ENCODE measurements around the gene FBXW7. TPM values are rescaled to one million over a fixed set of nuclear protein-coding genes. Genes with fewer than 3 reads are reported as not detected.

The FBXW7 gene
- total and polyA plus RNA-seq, 5 donors: 14.8 to 52.2 (median 47.3) TPM

- ATAC-seq (no peak), DNase-seq (no peak)
- H3K4me1 ChIP-seq (ENCODE audit: control insufficient read depth, insufficient read depth, low read length): no peaks in the 10 kb centered on the region
- intact Hi-C loops (cut with DNase I): no loop called here
- 98% methylated on average over 3 of the region's 3 CpGs for WGBS
- no peaks in the 10 kb centered on the region for H3K9me3 ChIP-seq (ENCODE audit: control insufficient read depth, low read length)
- H3K27me3 ChIP-seq (ENCODE audit: control insufficient read depth, insufficient read depth): no peaks in the 10 kb centered on the region
- no peak overlapping the region for H3K4me3 ChIP-seq (ENCODE audit: low read length)
- H3K27ac ChIP-seq (ENCODE audit: low read length): no peak overlapping the region
Measured at GRCh38 chr4:152392079-152392478, 143.8 kb downstream of the FBXW7 start.

GRCh38 chr4:152390216-152390615 is 145.7 kb downstream of the FBXW7 start:
- DNase-seq (no peak), ATAC-seq (no peak)
- H3K27me3 ChIP-seq (ENCODE audit: control insufficient read depth, insufficient read depth): no peaks in the 10 kb centered on the region
- WGBS: 93% methylated on average over 1 of the region's 1 CpG
- H3K27ac ChIP-seq (ENCODE audit: low read length): no peak overlapping the region
- H3K9me3 ChIP-seq (ENCODE audit: control insufficient read depth, low read length): no peaks in the 10 kb centered on the region
- H3K4me3 ChIP-seq (ENCODE audit: low read length): no peak overlapping the region
- H3K4me1 ChIP-seq (ENCODE audit: control insufficient read depth, insufficient read depth, low read length): no peaks in the 10 kb centered on the region
- intact Hi-C loops (cut with DNase I): no loop called here

GRCh38 chr4:152389359-152389758 is 146.5 kb downstream of the FBXW7 start:
- no peaks in the 10 kb centered on the region for H3K4me1 ChIP-seq (ENCODE audit: control insufficient read depth, insufficient read depth, low read length)
- H3K27ac ChIP-seq (ENCODE audit: low read length): no peak overlapping the region
- DNase-seq (no peak), ATAC-seq (no peak)
- no peaks in the 10 kb centered on the region for H3K9me3 ChIP-seq (ENCODE audit: control insufficient read depth, low read length)
- WGBS: 95% methylated on average over 2 of the region's 2 CpGs
- no peak overlapping the region for H3K4me3 ChIP-seq (ENCODE audit: low read length)
- intact Hi-C loops (cut with DNase I): no loop called here
- H3K27me3 ChIP-seq (ENCODE audit: control insufficient read depth, insufficient read depth): no peaks in the 10 kb centered on the region

- Histone ChIP-seq H3K9me3 (ENCODE audit: control insufficient read depth, low read length) (no peaks in the 10 kb centered on the region), H3K27me3 (ENCODE audit: control insufficient read depth, insufficient read depth) (no peaks in the 10 kb centered on the region), H3K4me3 (ENCODE audit: low read length) (no peak overlapping the region), H3K27ac (ENCODE audit: low read length) (no peak overlapping the region), H3K4me1 (ENCODE audit: control insufficient read depth, insufficient read depth, low read length) (peaks cover 1% of the 10 kb centered on the region)
- intact Hi-C loops (cut with DNase I): no loop called here
- peak in 1 of 2 donors; percentile 23 for ATAC-seq
- WGBS: 4% methylated on average over 1 of the region's 1 CpG
- no peak for DNase-seq
Measured at GRCh38 chr4:152385551-152385950, 150.3 kb downstream of the FBXW7 start.

- intact Hi-C loops (cut with DNase I): no loop called here
- H3K4me1 ChIP-seq (ENCODE audit: control insufficient read depth, insufficient read depth, low read length): peaks cover 1% of the 10 kb centered on the region
- 50% methylated on average over 4 of the region's 4 CpGs for WGBS
- DNase-seq: no peak
- peak; percentile 86 to 89 for ATAC-seq
- no peaks in the 10 kb centered on the region for H3K27me3 ChIP-seq (ENCODE audit: control insufficient read depth, insufficient read depth)
- H3K9me3 ChIP-seq (ENCODE audit: control insufficient read depth, low read length): no peaks in the 10 kb centered on the region
- H3K27ac ChIP-seq (ENCODE audit: low read length): peak overlapping the region; percentile 58
- H3K4me3 ChIP-seq (ENCODE audit: low read length): peak overlapping the region; percentile 78
Measured at GRCh38 chr4:152382057-152382785, 153.7 kb downstream of the FBXW7 start.

- Histone ChIP-seq H3K9me3 (ENCODE audit: control insufficient read depth, low read length) (no peaks in the 10 kb centered on the region), H3K27me3 (ENCODE audit: control insufficient read depth, insufficient read depth) (no peaks in the 10 kb centered on the region), H3K4me3 (ENCODE audit: low read length) (peak overlapping the region; percentile 50), H3K27ac (ENCODE audit: low read length) (no peak overlapping the region), H3K4me1 (ENCODE audit: control insufficient read depth, insufficient read depth, low read length) (peaks cover 1% of the 10 kb centered on the region)
- DNase-seq (no peak), ATAC-seq (no peak)
- WGBS: 76% methylated on average over 2 of the region's 2 CpGs
- intact Hi-C loops (cut with DNase I): no loop called here
Measured at GRCh38 chr4:152380919-152381318, 155.0 kb downstream of the FBXW7 start.

GRCh38 chr4:152380185-152380584 is 155.7 kb downstream of the FBXW7 start:
- H3K27ac ChIP-seq (ENCODE audit: low read length): no peak overlapping the region
- DNase-seq (no peak), ATAC-seq (no peak)
- intact Hi-C loops (cut with DNase I): no loop called here
- H3K4me1 ChIP-seq (ENCODE audit: control insufficient read depth, insufficient read depth, low read length): peaks cover 1% of the 10 kb centered on the region
- H3K4me3 ChIP-seq (ENCODE audit: low read length): peak overlapping the region; percentile 59
- 73% methylated on average over 3 of the region's 3 CpGs for WGBS
- H3K27me3 ChIP-seq (ENCODE audit: control insufficient read depth, insufficient read depth): no peaks in the 10 kb centered on the region
- H3K9me3 ChIP-seq (ENCODE audit: control insufficient read depth, low read length): no peaks in the 10 kb centered on the region

GRCh38 chr4:152374606-152375285 is 161.1 kb downstream of the FBXW7 start:
- no peak overlapping the region for H3K27ac ChIP-seq (ENCODE audit: low read length)
- H3K4me1 ChIP-seq (ENCODE audit: control insufficient read depth, insufficient read depth, low read length): no peaks in the 10 kb centered on the region
- no peaks in the 10 kb centered on the region for H3K9me3 ChIP-seq (ENCODE audit: control insufficient read depth, low read length)
- WGBS: 83% methylated on average over 3 of the region's 3 CpGs
- no peak overlapping the region for H3K4me3 ChIP-seq (ENCODE audit: low read length)
- intact Hi-C loops (cut with DNase I): no loop called here
- no peaks in the 10 kb centered on the region for H3K27me3 ChIP-seq (ENCODE audit: control insufficient read depth, insufficient read depth)
- ATAC-seq: no peak
- DNase-seq: no peak

GRCh38 chr4:152374153-152374552 is 161.7 kb downstream of the FBXW7 start:
- H3K27me3 ChIP-seq (ENCODE audit: control insufficient read depth, insufficient read depth): no peaks in the 10 kb centered on the region
- WGBS: 88% methylated on average over 1 of the region's 1 CpG
- no peak overlapping the region for H3K4me3 ChIP-seq (ENCODE audit: low read length)
- DNase-seq (no peak), ATAC-seq (no peak)
- no peaks in the 10 kb centered on the region for H3K9me3 ChIP-seq (ENCODE audit: control insufficient read depth, low read length)
- H3K27ac ChIP-seq (ENCODE audit: low read length): no peak overlapping the region
- intact Hi-C loops (cut with DNase I): no loop called here
- H3K4me1 ChIP-seq (ENCODE audit: control insufficient read depth, insufficient read depth, low read length): no peaks in the 10 kb centered on the region

- no peaks in the 10 kb centered on the region for H3K27me3 ChIP-seq (ENCODE audit: control insufficient read depth, insufficient read depth)
- intact Hi-C loops (cut with DNase I): no loop called here
- DNase-seq (no peak), ATAC-seq (no peak)
- no peak overlapping the region for H3K4me3 ChIP-seq (ENCODE audit: low read length)
- no peak overlapping the region for H3K27ac ChIP-seq (ENCODE audit: low read length)
- H3K4me1 ChIP-seq (ENCODE audit: control insufficient read depth, insufficient read depth, low read length): no peaks in the 10 kb centered on the region
- H3K9me3 ChIP-seq (ENCODE audit: control insufficient read depth, low read length): no peaks in the 10 kb centered on the region
Measured at GRCh38 chr4:152372444-152372843, 163.4 kb downstream of the FBXW7 start.

GRCh38 chr4:152369902-152370295 is 166.0 kb downstream of the FBXW7 start:
- ATAC-seq (no peak), DNase-seq (no peak)
- Histone ChIP-seq H3K4me3 (ENCODE audit: low read length) (no peak overlapping the region), H3K9me3 (ENCODE audit: control insufficient read depth, low read length) (no peaks in the 10 kb centered on the region), H3K4me1 (ENCODE audit: control insufficient read depth, insufficient read depth, low read length) (no peaks in the 10 kb centered on the region), H3K27ac (ENCODE audit: low read length) (no peak overlapping the region), H3K27me3 (ENCODE audit: control insufficient read depth, insufficient read depth) (no peaks in the 10 kb centered on the region)
- intact Hi-C loops (cut with DNase I): no loop called here
- 47% methylated on average over 1 of the region's 1 CpG for WGBS
